Heart left ventricle (tissue), 16 donors: ENCODE data around the gene WHRN. TPM values are rescaled to one million over a fixed set of nuclear protein-coding genes. Genes with fewer than 3 reads are reported as not detected.

Experiments
- ATAC-seq, 4 donors: fragments of 200-7000 bp; cut with Tn5 transposase; one replicate each; pipeline ENCODE4 v1.9.1; 2020 to 2022; ENCODE audit warnings: moderate library complexity in 4 of 4, mild to moderate bottlenecking in 3 of 4, moderate number of reproducible peaks in 1 of 4
- DNase-seq, 5 donors: peaks; one replicate each; pipeline ENCODE4 v3.0.0-alpha.2; 2020
- H3K27ac ChIP-seq, 12 donors: fragments of 200-600 bp; sonication (generic) in 4 of 12; one replicate each; pipeline versions ENCODE4 v1.5.0 to v1.8.0; 2016 to 2022; ENCODE audit warnings: mild to moderate bottlenecking in 2 of 12
- H3K27me3 ChIP-seq, 9 donors: fragments of 200-600 bp; sonication (generic) in 2 of 9; one replicate each; pipeline versions ENCODE4 v1.5.1 to v1.8.0; 2016 to 2022; ENCODE audit warnings: mild to moderate bottlenecking in 3 of 9
- H3K36me3 ChIP-seq, 9 donors: fragments of 200-600 bp; sonication (generic) in 2 of 9; one replicate each; pipeline versions ENCODE4 v1.5.0 to v1.8.0; 2018 to 2022; ENCODE audit warnings: mild to moderate bottlenecking in 2 of 9
- H3K4me1 ChIP-seq, 12 donors: fragments of 200-600 bp; sonication (generic) in 4 of 12; one replicate each; pipeline versions ENCODE4 v1.5.0 to v1.8.0; 2016 to 2022; ENCODE audit warnings: mild to moderate bottlenecking in 3 of 12
- H3K4me3 ChIP-seq, 12 donors: fragments of 200-600 bp; sonication (generic) in 4 of 12; one replicate each; pipeline versions ENCODE4 v1.5.0 to v1.8.0; 2017 to 2022; ENCODE audit warnings: mild to moderate bottlenecking in 9 of 12, moderate library complexity in 4 of 12
- H3K9me3 ChIP-seq, 12 donors: fragments of 200-600 bp; sonication (generic) in 4 of 12; one replicate each; pipeline versions ENCODE4 v1.5.0 to v1.8.0; 2016 to 2022; ENCODE audit warnings: mild to moderate bottlenecking in 1 of 12
- CTCF ChIP-seq, 12 donors: fragments of 200-600 bp; sonication (generic) in 4 of 12; IDR thresholded peaks; one replicate each; pipeline versions ENCODE4 v1.5.0 to v1.8.0; 2018 to 2022; ENCODE audit warnings: antibody characterized with exemption in 12 of 12, mild to moderate bottlenecking in 5 of 12
- POLR2A ChIP-seq, 2 donors: fragments of 450-650 bp; IDR thresholded peaks; one replicate each; pipeline ENCODE4 v1.6.1; 2017; ENCODE audit warnings: antibody characterized with exemption in 2 of 2, mild to moderate bottlenecking in 2 of 2, moderate library complexity in 2 of 2
- WGBS, 4 donors: extraction: QIAGEN DNeasy Blood & Tissue Kit in 2 of 4; methylation state at CpG; one replicate each; pipeline versions ENCODE4 v1.1.5 to v1.1.7; 2013 to 2018; 5-methylcytosine and 5-hydroxymethylcytosine counted together
- intact Hi-C, 10 donors: fragments of 100-400 bp; cut with DNase I; formaldehyde crosslinking; loops; one replicate each; pipeline versions ENCODE4 v1.11.1 to v1.14.2; 2022
- polyA plus RNA-seq, 2 donors: library from polyadenylated mRNA; stranded (reverse); fragments of 200-250 nt; gene quantifications; one replicate each; pipeline ENCODE4 v1.2.3, GENCODE V29; 2013
- total RNA-seq, 9 donors: library from RNA; depleted of rRNA in 2 of 9; stranded (reverse); fragments of >200 nt in 2 of 9; fragmentation: NEBNext Ultra II Directional in 3 of 9; extraction: Animal tissue kit (Norgen Biotek cat#: 25700) in 3 of 9; gene quantifications; one replicate each; pipeline versions ENCODE4 v1.1.0 to v1.2.4, GENCODE V29; 2016 to 2023
- donor health status: ischemic (EF 13 %, LVEDD 7.1; RV severe dilation, severe dysfunction).
- donor health status: healthy with polysubstance abuse.
- donor health status: DM: no; HTN: yes; CAD: no.
- donor health status: DM: no; HTN: no; CAD: no.
- donor health status: ischemic (EF 25% LVEDD 6.9; RV normal size, moderate dysfunction).
- donor health status: ischemic (EF 25% LVEDD 5.7; RV mildly dilated, moderate dysfunction).
- donor health status: healthy.
- donor health status: DM: yes; HTN: yes; CAD: no.
- donor health status: ischemic (EF 35%, LVEDD 5.7; RV mildly dilated, moderate dysfunction).
- donor health status: nonischemic (EF 11% LVEDD 7.7; RV severe dilation, severe dysfunction).
- donor health status: DM: yes; HTN: yes; CAD: no.
- donor health status: PGD.
- donor health status: ischemic (EF 29% LVEDD 5.4; RV normal size, mild dysfunction).
- donor health status: nonischemic (EF 23%, LVEDD 6.1; RV moderate dilation, normal function).

WHRN gene
- total and polyA plus RNA-seq, 11 donors = 0.12 to 1.4 (median 0.56) TPM

- intact Hi-C loops = no loop called here
- H3K4me1 ChIP-seq = peaks cover 0 to under 1% (median 0%) of the 10 kb centered on the region in 12 donors
- ATAC-seq (no peak), DNase-seq (no peak)
- H3K27ac ChIP-seq = no peak overlapping the region
- H3K27me3 ChIP-seq = no peaks in the 10 kb centered on the region
- no peaks in the 10 kb centered on the region for H3K9me3 ChIP-seq
- no peak overlapping the region for H3K4me3 ChIP-seq
- 89 to 94% (median 92%) methylated on average over 4 to 6 of the region's 6 CpGs for WGBS, 4 donors
- peaks cover 2 to 100% (median 93%) of the 10 kb centered on the region in 9 donors for H3K36me3 ChIP-seq
- no peak for TF ChIP-seq POLR2A (IDR thresholded peaks at IDR 0.05)
- TF ChIP-seq CTCF (IDR thresholded peaks at IDR 0.05) = no peak
These were observed 147.9 kb downstream of the WHRN start for GRCh38 chr9:114357360-114357759.

GRCh38 chr9:114356792-114357191 is 148.5 kb downstream of the WHRN start:
- no peak for DNase-seq
- peaks cover 0 to 100% (median 93%) of the 10 kb centered on the region in 9 donors for H3K36me3 ChIP-seq
- H3K4me1 ChIP-seq = peaks cover 0 to 6% (median 0%) of the 10 kb centered on the region in 12 donors
- ATAC-seq = no peak
- no peak overlapping the region for H3K4me3 ChIP-seq
- H3K27me3 ChIP-seq = no peaks in the 10 kb centered on the region
- intact Hi-C loops = no loop called here
- H3K27ac ChIP-seq = no peak overlapping the region
- no peaks in the 10 kb centered on the region for H3K9me3 ChIP-seq
- TF ChIP-seq CTCF (IDR thresholded peaks at IDR 0.05) (no peak), POLR2A (IDR thresholded peaks at IDR 0.05) (no peak)
- WGBS, 4 donors = 81 to 86% (median 85%) methylated on average over 6 of the region's 6 CpGs

GRCh38 chr9:114355821-114356220 is 149.5 kb downstream of the WHRN start:
- intact Hi-C loops = no loop called here
- peaks cover 0 to 8% (median 0%) of the 10 kb centered on the region in 12 donors for H3K4me1 ChIP-seq

More at GRCh38 chr9:114355821-114356220, 149.5 kb downstream of the WHRN start:
- 92 to 97% (median 93%) methylated on average over 5 to 6 of the region's 6 CpGs for WGBS, 4 donors
- ATAC-seq (no peak), DNase-seq (peak in 1 of 5 donors; percentile 5)
- Histone ChIP-seq H3K36me3 (peaks cover 0 to 100% (median 93%) of the 10 kb centered on the region in 9 donors), H3K9me3 (no peaks in the 10 kb centered on the region), H3K4me3 (no peak overlapping the region), H3K27ac (no peak overlapping the region), H3K27me3 (no peaks in the 10 kb centered on the region)
- TF ChIP-seq CTCF (IDR thresholded peaks at IDR 0.05) (no peak), POLR2A (IDR thresholded peaks at IDR 0.05) (no peak)

Other genes with a start within 250 kb of the WHRN start
- under 1 TPM in 2 of 9 donors, not detected in 7; 0.51 to 0.80 TPM for gene ORM1, start 182.4 kb downstream of the WHRN start, total RNA-seq
- gene ORM1, start 182.4 kb downstream of the WHRN start, polyA plus RNA-seq = under 1 TPM in 1 of 2 donors, not detected in 1; 1.00 TPM
- gene ORM2, start 175.6 kb downstream of the WHRN start, total RNA-seq = not detected
- under 1 TPM in 1 of 2 donors, not detected in 1; 0.14 TPM for gene ORM2, start 175.6 kb downstream of the WHRN start, polyA plus RNA-seq
- gene AKNA, start 117.5 kb downstream of the WHRN start, total RNA-seq = 10 to 100 TPM in 2 of 9 donors, 1 to 10 TPM in 7; 2.5 to 30.8 (median 4.3) TPM
- gene AKNA, start 117.5 kb downstream of the WHRN start, polyA plus RNA-seq = 1 to 10 TPM; 4.4 to 4.6 TPM
- gene ATP6V1G1, start 82.3 kb upstream of the WHRN start, total RNA-seq = 100 to 1,000 TPM in 2 of 9 donors, 10 to 100 TPM in 7; 58.1 to 135 (median 69.1) TPM
- 100 to 1,000 TPM in 1 of 2 donors, 10 to 100 TPM in 1; 85.4 to 136 TPM for gene ATP6V1G1, start 82.3 kb upstream of the WHRN start, polyA plus RNA-seq
- 1 to 10 TPM; 1.3 to 6.4 (median 3.7) TPM for gene TMEM268, start 105.8 kb upstream of the WHRN start, total RNA-seq
- 1 to 10 TPM in 1 of 2 donors, under 1 TPM in 1; 0.91 to 1.9 TPM for gene TMEM268, start 105.8 kb upstream of the WHRN start, polyA plus RNA-seq
- gene TEX53, start 152.3 kb upstream of the WHRN start, total RNA-seq = not detected
- gene TEX53, start 152.3 kb upstream of the WHRN start, polyA plus RNA-seq = not detected
- gene TEX48, start 176.7 kb upstream of the WHRN start, total RNA-seq = not detected
- not detected for gene TEX48, start 176.7 kb upstream of the WHRN start, polyA plus RNA-seq